ENCODE results near the gene CCSAP.

DNA sequence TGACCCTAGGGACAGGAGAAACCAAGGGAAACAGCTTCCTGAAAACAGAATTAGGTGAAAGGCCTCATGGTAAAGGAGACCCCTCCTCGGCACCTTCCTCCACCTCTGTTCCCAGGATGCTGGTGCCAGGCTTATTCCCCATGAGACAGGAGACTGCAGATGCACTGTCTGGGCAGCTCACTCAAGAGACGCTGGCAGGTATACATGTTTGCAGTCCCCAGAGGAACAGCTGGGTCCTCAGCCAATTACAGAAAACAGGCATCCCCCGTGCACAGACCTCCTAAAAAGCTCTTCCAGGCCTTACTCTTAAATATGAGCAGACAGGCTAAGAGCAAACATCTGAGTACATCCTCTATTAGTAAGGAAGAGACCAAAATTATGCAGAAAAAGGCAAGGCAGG lies 6.5 kb downstream of the CCSAP start:
- TF ChIP-seq, protein P1, sequence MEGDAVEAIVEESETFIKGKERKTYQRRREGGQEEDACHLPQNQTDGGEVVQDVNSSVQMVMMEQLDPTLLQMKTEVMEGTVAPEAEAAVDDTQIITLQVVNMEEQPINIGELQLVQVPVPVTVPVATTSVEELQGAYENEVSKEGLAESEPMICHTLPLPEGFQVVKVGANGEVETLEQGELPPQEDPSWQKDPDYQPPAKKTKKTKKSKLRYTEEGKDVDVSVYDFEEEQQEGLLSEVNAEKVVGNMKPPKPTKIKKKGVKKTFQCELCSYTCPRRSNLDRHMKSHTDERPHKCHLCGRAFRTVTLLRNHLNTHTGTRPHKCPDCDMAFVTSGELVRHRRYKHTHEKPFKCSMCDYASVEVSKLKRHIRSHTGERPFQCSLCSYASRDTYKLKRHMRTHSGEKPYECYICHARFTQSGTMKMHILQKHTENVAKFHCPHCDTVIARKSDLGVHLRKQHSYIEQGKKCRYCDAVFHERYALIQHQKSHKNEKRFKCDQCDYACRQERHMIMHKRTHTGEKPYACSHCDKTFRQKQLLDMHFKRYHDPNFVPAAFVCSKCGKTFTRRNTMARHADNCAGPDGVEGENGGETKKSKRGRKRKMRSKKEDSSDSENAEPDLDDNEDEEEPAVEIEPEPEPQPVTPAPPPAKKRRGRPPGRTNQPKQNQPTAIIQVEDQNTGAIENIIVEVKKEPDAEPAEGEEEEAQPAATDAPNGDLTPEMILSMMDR (IDR thresholded peaks at IDR 0.05), result no peak
- TF ChIP-seq EZH2 (IDR thresholded peaks at IDR 0.05), result no peak
- no peak for TF ChIP-seq EZH2phosphoT487 (IDR thresholded peaks at IDR 0.05)

Data from neural progenitor cell (in vitro differentiated cells).